K562 (cell line): ENCODE measurements around the gene CORIN. TPM values are rescaled to one million over a fixed set of nuclear protein-coding genes. Genes with fewer than 3 reads are reported as not detected.

Source experiments
- ATAC-seq: fragments of 200-7000 bp; cut with Tn5 transposase; 3 replicates; pipeline ENCODE4 v1.9.1; 2020; ENCODE audit warnings: moderate library complexity
- BruUV-seq: library from RNA; stranded (reverse); fragments of 400-500 nt; replicated peaks from 2 replicates; lab custom pipeline; 2021; lab: Mats Ljungman, UMichigan
- CTCF ChIA-PET: fragments of 300-600 bp; formaldehyde crosslinking; extraction: SDS; loops from one replicate; lab custom pipeline; 2021; ENCODE audit warnings: low intra/inter-chr PET ratio; lab: Yijun Ruan, JAX
- POLR2A ChIA-PET: fragments of 300-600, 350-650 bp; sonication (Branson Sonifier 250); formaldehyde crosslinking; extraction: SDS; loops from one replicate; lab custom pipeline; 2021; ENCODE audit warnings: antibody characterized with exemption, inconsistent platforms; lab: Yijun Ruan, JAX
- DNase-seq, 4 experiments: peaks; one replicate each; pipeline versions ENCODE4 v3.0.0 to v3.0.0-alpha.2; 2011 to 2018; ENCODE audit warnings: low spot score in 3 of 4, mixed read lengths in 3 of 4; ENCODE audit errors: extremely low read depth in 1 of 4
- FAIRE-seq: peaks from 2 replicates; lab custom pipeline; 2011; peaks lifted over from hg19 to GRCh38; lab: Jason Lieb, UNC
- H2AFZ ChIP-seq: 2 replicates; pipeline ENCODE4 v1.6.0; 2011; ENCODE audit warnings: low read depth, low read length, control low read depth, inconsistent platforms
- H3K27ac ChIP-seq: fragments of 200-600 bp; 3 replicates; pipeline ENCODE4 v1.8.0; 2011; ENCODE audit warnings: low read depth, mild to moderate bottlenecking, control low read depth, inconsistent platforms, low read length, moderate library complexity, mixed read lengths; ENCODE audit errors: extremely low read depth
- H3K27me3 ChIP-seq, 2 experiments: fragments of 300-600 bp in 1 of 2; 2 replicates in 1 of 2; 3 replicates in 1 of 2; pipeline versions ENCODE4 v1.6.0 to v1.8.0; 2011; ENCODE audit warnings: inconsistent platforms in 2 of 2, low read length in 2 of 2, mild to moderate bottlenecking in 1 of 2, mixed read lengths in 1 of 2, moderate library complexity in 1 of 2; ENCODE audit not compliant: control insufficient read depth in 2 of 2, insufficient read depth in 2 of 2
- H3K36me3 ChIP-seq: fragments of 300-600 bp; 3 replicates; pipeline ENCODE4 v1.8.0; 2011; ENCODE audit warnings: mild to moderate bottlenecking, low read length, inconsistent platforms; ENCODE audit not compliant: control insufficient read depth, insufficient read depth
- H3K4me1 ChIP-seq, 2 experiments: fragments of 200-600 bp in 1 of 2; replicated peaks in 1 of 2; 2 replicates in 1 of 2; 3 replicates in 1 of 2; pipeline versions ENCODE4 v1.5.1 to v1.8.0; 2011; ENCODE audit warnings: inconsistent platforms in 2 of 2, low read length in 2 of 2, mild to moderate bottlenecking in 1 of 2, mixed read lengths in 1 of 2, moderate library complexity in 1 of 2; ENCODE audit not compliant: control insufficient read depth in 2 of 2, insufficient read depth in 2 of 2
- H3K4me2 ChIP-seq: 2 replicates; pipeline ENCODE4 v1.6.1; 2011; ENCODE audit warnings: low read length, control low read depth, inconsistent platforms, mixed read lengths; ENCODE audit not compliant: insufficient read depth
- H3K4me3 ChIP-seq: fragments of 200-600 bp; sonication (generic), shearing (Covaris generic); 2 replicates; pipeline ENCODE4 v1.5.1; 2016; ENCODE audit warnings: control low read depth, inconsistent platforms
- H3K79me2 ChIP-seq: fragments of 200-600 bp; 3 replicates; pipeline ENCODE4 v1.8.0; 2011; ENCODE audit warnings: low read length, inconsistent platforms; ENCODE audit not compliant: control insufficient read depth, insufficient read depth
- H3K9ac ChIP-seq, 2 experiments: 2 replicates each; pipeline versions ENCODE4 v1.6.0 to v1.6.1; 2011; ENCODE audit warnings: low read depth in 2 of 2, low read length in 2 of 2, control low read depth in 1 of 2, inconsistent platforms in 1 of 2, mild to moderate bottlenecking in 1 of 2, mixed read lengths in 1 of 2; ENCODE audit not compliant: insufficient read depth in 1 of 2
- H3K9me1 ChIP-seq: one replicate; pipeline ENCODE4 v1.6.0; 2011; ENCODE audit warnings: inconsistent platforms, mild to moderate bottlenecking, low read length, moderate library complexity; ENCODE audit not compliant: control insufficient read depth, insufficient read depth
- H3K9me3 ChIP-seq: replicated peaks from 2 replicates; pipeline ENCODE4 v1.5.1; 2011; ENCODE audit warnings: low read depth, low read length, inconsistent platforms; ENCODE audit not compliant: control insufficient read depth, insufficient read depth
- H4K20me1 ChIP-seq: replicated peaks from 2 replicates; pipeline ENCODE4 v1.6.1; 2011; ENCODE audit warnings: low read length, inconsistent platforms, mixed read lengths; ENCODE audit not compliant: control insufficient read depth, insufficient read depth
- MECOM ChIP-seq: fragments of 250-450 bp; sonication (Bioruptor Pico); IDR thresholded peaks from 2 replicates; pipeline ENCODE4 v1.8.0; 2022; ENCODE audit warnings: inconsistent platforms
- SPI1 ChIP-seq: IDR thresholded peaks from 2 replicates; pipeline ENCODE4 v1.6.1; 2011; ENCODE audit warnings: low read depth, low read length, control low read depth, borderline replicate concordance
- U2AF1 ChIP-seq: fragments of 200-400 bp; formaldehyde crosslinking; optimal IDR thresholded peaks from 2 replicates; pipeline ENCODE3; 2017; ENCODE audit warnings: mild to moderate bottlenecking, low read depth, low read length, moderate library complexity
- ZNF695 ChIP-seq: fragments of 450-650 bp; formaldehyde crosslinking; IDR thresholded peaks from 2 replicates; pipeline ENCODE4 v1.4.0; 2020; ENCODE audit warnings: mild to moderate bottlenecking, moderate library complexity
- WGBS: fragments of 100-300 bp; shearing (Covaris generic); methylation state at CpG from one replicate; pipeline ENCODE4 v1.1.6; 2016; ENCODE audit warnings: low coverage, mixed read lengths; ENCODE audit not compliant: insufficient coverage; ENCODE audit errors: missing lambda C conversion rate; 5-methylcytosine and 5-hydroxymethylcytosine counted together
- in situ Hi-C: fragments of 300-500 bp; cut with MboI; formaldehyde crosslinking; loops from 4 replicates; pipeline ENCODE4 v1.15.0; 2018; ENCODE audit warnings: inconsistent platforms, mixed read lengths
- intact Hi-C: fragments of 100-400 bp; cut with micrococcal nuclease; formaldehyde crosslinking; loops from 2 replicates; pipeline ENCODE4 v1.14.2; 2022
- polyA plus RNA-seq, 8 experiments: library from polyadenylated mRNA; depleted of rRNA in 4 of 8; stranded (reverse) in 5 of 8; unstranded in 3 of 8; fragments of >200 nt; fragmentation: Nextera tagmentation in 2 of 8; fragmentation: Illumina TruSeq in 1 of 8; extraction: Ambion mirVana in 2 of 8; extraction: Trizol in 1 of 8; gene quantifications; 2 replicates each; pipeline versions ENCODE4 v1.2.1 to v1.2.3, GENCODE V29; 2011 to 2014; ENCODE audit warnings: inconsistent platforms in 1 of 8, missing spikeins in 1 of 8
- total RNA-seq, 7 experiments: library from RNA; depleted of rRNA in 6 of 7; stranded (reverse); fragments of >200 nt in 6 of 7; fragmentation: Illumina TruSeq in 2 of 7; extraction: Trizol in 2 of 7; gene quantifications; 2 replicates each; pipeline versions ENCODE4 v1.2.1 to v1.2.3, GENCODE V29; 2011 to 2021; ENCODE audit warnings: low replicate concordance in 1 of 7
- TF ChIP-seq, protein P1 (sequence below): conservative IDR thresholded peaks from 2 replicates; pipeline ENCODE4 v1.6.1; 2011; ENCODE audit warnings: low read depth, mild to moderate bottlenecking, low read length; ENCODE audit not compliant: control insufficient read depth

The CORIN gene
- total and polyA plus RNA-seq, 9 of the 15 experiments (the other 6 are each of a cell fraction or from before 2014, with no cell fraction given), result 0.04 to 0.31 (median 0.08) TPM; not detected in 4

DNA sequence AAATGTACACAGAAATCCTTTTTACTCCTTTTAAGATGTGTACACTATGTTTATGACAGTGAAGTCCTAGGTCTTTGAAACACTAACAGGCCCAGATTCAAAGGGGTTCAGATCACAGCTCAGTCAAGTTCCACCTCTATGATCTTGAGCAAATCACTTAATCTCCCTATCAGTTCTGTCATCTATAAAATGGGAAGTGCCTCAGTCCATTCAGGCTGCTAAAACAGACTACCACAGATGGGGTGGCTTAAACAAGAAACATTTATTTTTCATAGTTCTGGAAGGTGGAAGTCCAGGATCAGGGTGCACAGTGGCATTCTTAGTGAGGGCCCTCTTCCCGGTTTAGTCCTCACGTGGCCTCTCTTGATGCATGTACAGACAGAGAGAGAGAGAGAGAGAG, 117.1 kb downstream of the CORIN start:
- Histone ChIP-seq H3K4me2 (no peak overlapping the region), H3K36me3 (no peaks in the 10 kb centered on the region)
- no TSS peak for BruUV-seq
- TF ChIP-seq SPI1 (0 out of 2 replicates have a peak, but pooled peaks have one; percentile 3), ZNF695 (CRISPR knock-in tag) (no peak)
- TF ChIP-seq, all 486 proteins: peak for 1
- DNase-seq (no peak), FAIRE-seq (no peak), ATAC-seq (no peak)
- in situ Hi-C loops (no loop called here), intact Hi-C loops (no loop called here)
- no peaks in the 10 kb centered on the region for H3K9me3 ChIP-seq
- 0% methylated on average over 2 of the region's 2 CpGs for WGBS
- H3K4me1 ChIP-seq, result no peaks in the 10 kb centered on the region
- H3K27ac ChIP-seq, result no peak overlapping the region
- ChIA-PET CTCF (no interaction called here), POLR2A (no interaction called here)
- H3K9ac ChIP-seq, result no peak overlapping the region
- H3K79me2 ChIP-seq, result no peaks in the 10 kb centered on the region
- no peaks in the 10 kb centered on the region for H4K20me1 ChIP-seq
- no peaks in the 10 kb centered on the region for H3K27me3 ChIP-seq
- H2AFZ ChIP-seq, result no peak overlapping the region
- no peak overlapping the region for H3K4me3 ChIP-seq
- no peaks in the 10 kb centered on the region for H3K9me1 ChIP-seq

DNA sequence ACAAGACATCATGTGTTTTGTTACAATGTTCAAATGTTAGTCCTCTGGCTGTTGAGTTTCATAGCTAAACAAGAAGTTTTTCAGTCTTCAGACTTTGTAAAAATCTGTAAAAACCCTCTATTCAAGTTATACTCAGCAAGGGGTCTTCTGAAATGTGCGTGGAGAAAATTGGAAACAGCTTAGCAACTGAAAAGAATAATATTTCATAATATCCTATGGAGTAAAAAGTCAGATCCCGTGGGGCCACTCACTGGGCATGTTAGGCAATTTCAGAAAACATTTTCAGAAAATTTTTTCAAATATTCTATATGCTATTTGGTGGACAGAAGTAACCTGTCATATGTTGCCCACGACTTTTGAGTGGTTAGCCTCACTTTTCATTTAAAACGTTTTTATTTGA, 118.3 kb downstream of the CORIN start:
- Histone ChIP-seq H3K9ac (no peak overlapping the region), H3K4me3 (no peak overlapping the region), H3K9me3 (no peaks in the 10 kb centered on the region), H3K79me2 (no peaks in the 10 kb centered on the region), H3K27me3 (no peaks in the 10 kb centered on the region; a peak in 1 of 5 replicates)
- intact Hi-C loops, result no loop called here
- DNase-seq, result no peak
- TF ChIP-seq, protein P1, sequence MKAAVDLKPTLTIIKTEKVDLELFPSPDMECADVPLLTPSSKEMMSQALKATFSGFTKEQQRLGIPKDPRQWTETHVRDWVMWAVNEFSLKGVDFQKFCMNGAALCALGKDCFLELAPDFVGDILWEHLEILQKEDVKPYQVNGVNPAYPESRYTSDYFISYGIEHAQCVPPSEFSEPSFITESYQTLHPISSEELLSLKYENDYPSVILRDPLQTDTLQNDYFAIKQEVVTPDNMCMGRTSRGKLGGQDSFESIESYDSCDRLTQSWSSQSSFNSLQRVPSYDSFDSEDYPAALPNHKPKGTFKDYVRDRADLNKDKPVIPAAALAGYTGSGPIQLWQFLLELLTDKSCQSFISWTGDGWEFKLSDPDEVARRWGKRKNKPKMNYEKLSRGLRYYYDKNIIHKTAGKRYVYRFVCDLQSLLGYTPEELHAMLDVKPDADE, result no peak
- TF ChIP-seq MECOM (CRISPR knock-in tag), result no peak
- no peak for TF ChIP-seq U2AF1
- TF ChIP-seq, all 486 proteins: peak for 0
- no TSS peak for BruUV-seq
- Histone ChIP-seq H4K20me1 (no peaks in the 10 kb centered on the region), H3K36me3 (no peaks in the 10 kb centered on the region), H3K9me1 (no peaks in the 10 kb centered on the region), H3K27ac (no peak overlapping the region), H2AFZ (no peak overlapping the region), H3K4me1 (no peaks in the 10 kb centered on the region), H3K4me2 (no peak overlapping the region)
- POLR2A ChIA-PET, result no interaction called here
- CTCF ChIA-PET, result no interaction called here
- ATAC-seq, result no peak
- 0% methylated on average over 4 of the region's 4 CpGs for WGBS
- in situ Hi-C loops, result no loop called here
- no peak for FAIRE-seq
